Endodermal cell (in vitro differentiated cells): Measurements from ENCODE around the gene ROR2. TPM values are rescaled to one million over a fixed set of nuclear protein-coding genes. Genes with fewer than 3 reads are reported as not detected.

Experiments used
- DNase-seq: peaks from one replicate; pipeline ENCODE4 v3.0.0-alpha.2; 2017
- H3K27ac ChIP-seq: 2 replicates; pipeline ENCODE4 v1.5.1; 2013; ENCODE audit warnings: mild to moderate bottlenecking, low read depth, low read length, moderate library complexity
- H3K27me3 ChIP-seq: 2 replicates; pipeline ENCODE4 v1.6.1; 2013; ENCODE audit warnings: mild to moderate bottlenecking, low read length, moderate library complexity; ENCODE audit not compliant: insufficient read depth, control insufficient read depth, poor library complexity, severe bottlenecking
- H3K36me3 ChIP-seq: 2 replicates; pipeline ENCODE4 v1.7.0; 2013; ENCODE audit warnings: mild to moderate bottlenecking, low read length, moderate library complexity; ENCODE audit not compliant: control insufficient read depth, insufficient read depth
- H3K4me1 ChIP-seq: one replicate; pipeline ENCODE4 v1.7.0; 2013; ENCODE audit warnings: low read length; ENCODE audit not compliant: control insufficient read depth, insufficient read depth
- H3K4me3 ChIP-seq: 2 replicates; pipeline ENCODE4 v1.5.1; 2013; ENCODE audit warnings: mild to moderate bottlenecking, low read length, moderate library complexity
- H3K9ac ChIP-seq: 2 replicates; pipeline ENCODE4 v1.6.1; 2013; ENCODE audit warnings: mild to moderate bottlenecking, low read length, moderate library complexity; ENCODE audit not compliant: poor library complexity, severe bottlenecking; ENCODE audit errors: extremely low read depth
- H3K9me3 ChIP-seq: 2 replicates; pipeline ENCODE4 v1.6.1; 2013; ENCODE audit warnings: mild to moderate bottlenecking, low read length, moderate library complexity; ENCODE audit not compliant: control insufficient read depth
- H3K27ac Mint-ChIP-seq: 2 replicates; pipeline ENCODE4 v1.8.0; 2020; ENCODE audit warnings: mixed read lengths
- H3K27me3 Mint-ChIP-seq: 2 replicates; pipeline ENCODE4 v1.8.0; 2021; ENCODE audit warnings: mild to moderate bottlenecking, mixed read lengths; ENCODE audit not compliant: insufficient read depth
- H3K36me3 Mint-ChIP-seq: 2 replicates; pipeline ENCODE4 v1.8.0; 2020; ENCODE audit warnings: low read depth, mixed read lengths
- H3K4me1 Mint-ChIP-seq: 2 replicates; pipeline ENCODE4 v1.8.0; 2020; ENCODE audit warnings: mixed read lengths
- H3K4me3 Mint-ChIP-seq: 2 replicates; pipeline ENCODE4 v1.8.0; 2020; ENCODE audit warnings: mild to moderate bottlenecking, moderate library complexity, mixed read lengths
- H3K9me3 Mint-ChIP-seq: 2 replicates; pipeline ENCODE4 v1.8.0; 2020; ENCODE audit warnings: mild to moderate bottlenecking, mixed read lengths
- CTCF ChIP-seq: fragments of 200-600 bp; sonication (generic); conservative IDR thresholded peaks from 2 replicates; pipeline ENCODE4 v1.5.0; 2021; ENCODE audit warnings: antibody characterized with exemption, mild to moderate bottlenecking
- WGBS, 2 experiments: methylation state at CpG; one replicate each; pipeline versions ENCODE4 v1.1.5 to v1.1.7; 2013; ENCODE audit warnings: missing lambda C conversion rate in 2 of 2, mixed read lengths in 1 of 2; ENCODE audit not compliant: insufficient coverage in 1 of 2, insufficient read length in 1 of 2; 5-methylcytosine and 5-hydroxymethylcytosine counted together
- total RNA-seq, 2 donors: library from RNA; stranded (reverse); fragmentation: NEBNext Ultra II Directional in 1 of 2; extraction: Animal tissue kit (Norgen Biotek cat#: 25700) in 1 of 2; gene quantifications; 2 replicates in 1 of 2; 3 replicates in 1 of 2; pipeline ENCODE4 v1.2.1, GENCODE V29; 2021

ROR2 gene
- total RNA-seq, 2 donors from 2014 or later: 104 to 160 TPM

- H3K9me3 ChIP-seq: no peaks in the 10 kb centered on the region
- Mint-ChIP-seq H3K36me3 (peaks cover 84% of the 10 kb centered on the region), H3K9me3 (no peaks in the 10 kb centered on the region), H3K27me3 (no peaks in the 10 kb centered on the region), H3K4me3 (no peak overlapping the region), H3K4me1 (peaks cover 18% of the 10 kb centered on the region), H3K27ac (no peak overlapping the region)
- 91 to 98% methylated on average over 15 to 19 of the region's 19 CpGs for WGBS, 2 experiments
- no peak overlapping the region for H3K4me3 ChIP-seq
- H3K27me3 ChIP-seq: no peaks in the 10 kb centered on the region
- no peak for TF ChIP-seq CTCF
- no peak overlapping the region for H3K9ac ChIP-seq
- no peak for DNase-seq
- H3K27ac ChIP-seq: no peak overlapping the region
- peaks cover 98% of the 10 kb centered on the region for H3K36me3 ChIP-seq
- H3K4me1 ChIP-seq: peaks cover 18% of the 10 kb centered on the region
Measured at GRCh38 chr9:91726406-91727100, 223.5 kb downstream of the ROR2 start.

- Histone ChIP-seq H3K9ac (no peak overlapping the region), H3K27ac (no peak overlapping the region), H3K27me3 (no peaks in the 10 kb centered on the region), H3K4me1 (peaks cover 23% of the 10 kb centered on the region), H3K9me3 (no peaks in the 10 kb centered on the region), H3K4me3 (no peak overlapping the region), H3K36me3 (peaks cover 93% of the 10 kb centered on the region)
- H3K4me3 Mint-ChIP-seq: no peak overlapping the region
- H3K27ac Mint-ChIP-seq: no peak overlapping the region
- H3K4me1 Mint-ChIP-seq: peaks cover 26% of the 10 kb centered on the region
- no peak for DNase-seq
- WGBS, 2 experiments: 80 to 97% methylated on average over 1 to 7 of the region's 7 CpGs
- no peaks in the 10 kb centered on the region for H3K9me3 Mint-ChIP-seq
- peaks cover 82% of the 10 kb centered on the region for H3K36me3 Mint-ChIP-seq
- TF ChIP-seq CTCF: no peak
- H3K27me3 Mint-ChIP-seq: no peaks in the 10 kb centered on the region
Measured at GRCh38 chr9:91725651-91726050, 224.4 kb downstream of the ROR2 start.

- 95 to 96% methylated on average over 38 to 43 of the region's 43 CpGs for WGBS, 2 experiments
- H3K27me3 Mint-ChIP-seq: no peaks in the 10 kb centered on the region
- H3K9me3 ChIP-seq: no peaks in the 10 kb centered on the region
- peaks cover 29% of the 10 kb centered on the region for H3K4me1 Mint-ChIP-seq
- no peaks in the 10 kb centered on the region for H3K9me3 Mint-ChIP-seq
- H3K27me3 ChIP-seq: no peaks in the 10 kb centered on the region
- peaks cover 83% of the 10 kb centered on the region for H3K36me3 Mint-ChIP-seq
- no peak overlapping the region for H3K4me3 Mint-ChIP-seq
- no peak overlapping the region for H3K9ac ChIP-seq
- no peak overlapping the region for H3K4me3 ChIP-seq
- no peak overlapping the region for H3K27ac Mint-ChIP-seq
- H3K36me3 ChIP-seq: peaks cover 93% of the 10 kb centered on the region
- DNase-seq: no peak
- H3K27ac ChIP-seq: no peak overlapping the region
- H3K4me1 ChIP-seq: peaks cover 23% of the 10 kb centered on the region
- no peak for TF ChIP-seq CTCF
Measured at GRCh38 chr9:91724609-91725505, 225.2 kb downstream of the ROR2 start.
